ENCODE results near the gene SEMA3B.

- TF ChIP-seq POLR2AphosphoS5 (IDR thresholded peaks at IDR 0.05) (no peak), POLR2A (IDR thresholded peaks at IDR 0.05) (no peak)
- TF ChIP-seq, protein P1, sequence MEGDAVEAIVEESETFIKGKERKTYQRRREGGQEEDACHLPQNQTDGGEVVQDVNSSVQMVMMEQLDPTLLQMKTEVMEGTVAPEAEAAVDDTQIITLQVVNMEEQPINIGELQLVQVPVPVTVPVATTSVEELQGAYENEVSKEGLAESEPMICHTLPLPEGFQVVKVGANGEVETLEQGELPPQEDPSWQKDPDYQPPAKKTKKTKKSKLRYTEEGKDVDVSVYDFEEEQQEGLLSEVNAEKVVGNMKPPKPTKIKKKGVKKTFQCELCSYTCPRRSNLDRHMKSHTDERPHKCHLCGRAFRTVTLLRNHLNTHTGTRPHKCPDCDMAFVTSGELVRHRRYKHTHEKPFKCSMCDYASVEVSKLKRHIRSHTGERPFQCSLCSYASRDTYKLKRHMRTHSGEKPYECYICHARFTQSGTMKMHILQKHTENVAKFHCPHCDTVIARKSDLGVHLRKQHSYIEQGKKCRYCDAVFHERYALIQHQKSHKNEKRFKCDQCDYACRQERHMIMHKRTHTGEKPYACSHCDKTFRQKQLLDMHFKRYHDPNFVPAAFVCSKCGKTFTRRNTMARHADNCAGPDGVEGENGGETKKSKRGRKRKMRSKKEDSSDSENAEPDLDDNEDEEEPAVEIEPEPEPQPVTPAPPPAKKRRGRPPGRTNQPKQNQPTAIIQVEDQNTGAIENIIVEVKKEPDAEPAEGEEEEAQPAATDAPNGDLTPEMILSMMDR (IDR thresholded peaks at IDR 0.05), result no peak
Measured at GRCh38 chr3:50318163-50318562, 49.2 kb downstream of the SEMA3B start.
